ENCODE data around the gene KIAA1671. TPM values are rescaled to one million over a fixed set of nuclear protein-coding genes. Genes with fewer than 3 reads are reported as not detected.

KIAA1671 gene
- total RNA-seq, 1 donor from 2014 or later = 17.3 TPM

DNA sequence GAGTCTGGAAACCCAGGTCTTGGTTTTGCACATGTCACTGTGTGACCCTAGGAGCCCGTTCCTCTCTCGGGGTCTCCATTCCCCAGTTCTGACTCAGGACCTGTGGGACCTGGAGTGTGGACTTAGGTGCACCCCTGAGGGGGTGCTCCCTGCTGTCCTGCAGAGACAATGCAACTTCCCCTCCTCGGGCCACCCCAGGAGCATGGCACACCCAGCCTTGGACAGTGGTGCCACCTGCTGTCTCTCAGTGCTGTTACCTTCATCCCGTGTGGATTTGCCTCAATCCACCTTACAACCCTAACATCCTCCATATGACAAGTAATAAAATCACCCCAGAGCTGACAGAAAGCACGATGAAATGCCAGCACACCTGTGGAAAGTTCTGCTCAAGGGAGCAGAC, 219.6 kb downstream of the KIAA1671 start:
- H3K4me3 ChIP-seq = no peak overlapping the region
- H3K36me3 Mint-ChIP-seq = peaks cover 4% of the 10 kb centered on the region
- no peaks in the 10 kb centered on the region for H3K4me1 Mint-ChIP-seq
- TF ChIP-seq EZH2 (IDR thresholded peaks at IDR 0.05) (no peak), EZH2phosphoT487 (IDR thresholded peaks at IDR 0.05) (no peak), CTCF (IDR thresholded peaks at IDR 0.05) (peak; percentile 29)
- H3K4me1 ChIP-seq = no peaks in the 10 kb centered on the region
- no peaks in the 10 kb centered on the region for H3K36me3 ChIP-seq
- H3K4me3 Mint-ChIP-seq = no peak overlapping the region
- no peak for DNase-seq (ENCODE audit: low spot score)
- H3K27ac Mint-ChIP-seq = peak overlapping the region; percentile 50
- H3K79me2 ChIP-seq (ENCODE audit: low read depth) = no peaks in the 10 kb centered on the region
- H3K9me3 ChIP-seq (ENCODE audit: low read depth) = no peaks in the 10 kb centered on the region
- peaks cover 15% of the 10 kb centered on the region for H4K20me1 ChIP-seq (ENCODE audit: low read depth)
- H2AFZ ChIP-seq (replicated peaks) = no peak overlapping the region
- H3K27ac ChIP-seq = no peak overlapping the region
- peaks cover 6% of the 10 kb centered on the region for H3K27me3 Mint-ChIP-seq (ENCODE audit: insufficient read depth, low read depth)
- no peaks in the 10 kb centered on the region for H3K9me3 Mint-ChIP-seq
- H3K9ac ChIP-seq = no peak overlapping the region
- no peaks in the 10 kb centered on the region for H3F3A ChIP-seq (ENCODE audit: low read depth)
- H3K27me3 ChIP-seq = no peaks in the 10 kb centered on the region
- H3K4me2 ChIP-seq = no peak overlapping the region

- DNase-seq (ENCODE audit: low spot score) = no peak
- no peaks in the 10 kb centered on the region for H3K4me1 ChIP-seq
- H3K36me3 ChIP-seq = no peaks in the 10 kb centered on the region
- no peak overlapping the region for H2AFZ ChIP-seq (replicated peaks)
- Mint-ChIP-seq H3K36me3 (peaks cover 9% of the 10 kb centered on the region), H3K4me3 (no peak overlapping the region), H3K4me1 (no peaks in the 10 kb centered on the region), H3K9me3 (no peaks in the 10 kb centered on the region), H3K27ac (no peak overlapping the region), H3K27me3 (ENCODE audit: insufficient read depth, low read depth) (peaks cover 2% of the 10 kb centered on the region)
- H3K27me3 ChIP-seq = no peaks in the 10 kb centered on the region
- no peak overlapping the region for H3K9ac ChIP-seq
- no peaks in the 10 kb centered on the region for H3K9me3 ChIP-seq (ENCODE audit: low read depth)
- no peak overlapping the region for H3K4me3 ChIP-seq
- no peak for TF ChIP-seq CTCF (IDR thresholded peaks at IDR 0.05)
- no peak for TF ChIP-seq EZH2 (IDR thresholded peaks at IDR 0.05)
- TF ChIP-seq EZH2phosphoT487 (IDR thresholded peaks at IDR 0.05) = no peak
- H3K27ac ChIP-seq = no peak overlapping the region
- no peaks in the 10 kb centered on the region for H3K79me2 ChIP-seq (ENCODE audit: low read depth)
- H4K20me1 ChIP-seq (ENCODE audit: low read depth) = no peaks in the 10 kb centered on the region
- no peaks in the 10 kb centered on the region for H3F3A ChIP-seq (ENCODE audit: low read depth)
- H3K4me2 ChIP-seq = no peak overlapping the region
Observed at GRCh38 chr22:25174156-25174887, 221.8 kb downstream of the KIAA1671 start.

DNA sequence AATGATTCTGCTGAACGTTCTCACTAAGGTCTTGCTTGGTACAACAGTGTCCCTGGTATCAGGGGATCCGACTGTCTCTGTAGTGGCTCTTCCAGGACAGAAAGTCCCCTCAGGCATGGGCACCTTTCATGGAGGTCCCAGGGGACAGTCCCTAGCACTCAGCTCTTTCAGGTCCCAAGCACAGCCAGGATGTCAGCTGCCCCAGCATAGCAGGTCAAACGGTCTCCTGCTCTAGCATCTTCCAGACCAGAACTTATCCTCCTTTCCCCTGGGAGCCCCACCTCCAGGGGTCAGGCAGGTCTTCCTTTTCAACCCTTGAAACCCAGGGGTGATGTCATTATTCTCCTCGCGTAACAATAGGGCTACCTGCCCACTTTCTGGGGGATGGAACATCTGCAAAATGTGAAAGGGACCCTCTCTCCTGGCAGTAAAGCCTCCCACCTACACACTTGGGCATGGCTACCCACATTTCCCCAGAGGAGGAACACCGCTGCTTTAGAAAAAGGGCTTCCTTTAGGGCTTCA, 222.4 kb downstream of the KIAA1671 start:
- no peak for DNase-seq (ENCODE audit: low spot score)
- Mint-ChIP-seq H3K27me3 (ENCODE audit: insufficient read depth, low read depth) (peaks cover 2% of the 10 kb centered on the region), H3K27ac (no peak overlapping the region), H3K4me3 (no peak overlapping the region), H3K9me3 (peaks cover 3% of the 10 kb centered on the region), H3K36me3 (peaks cover 15% of the 10 kb centered on the region), H3K4me1 (no peaks in the 10 kb centered on the region)
- Histone ChIP-seq H3K4me1 (no peaks in the 10 kb centered on the region), H3K27me3 (no peaks in the 10 kb centered on the region), H3K9ac (no peak overlapping the region), H4K20me1 (ENCODE audit: low read depth) (no peaks in the 10 kb centered on the region), H3K4me2 (no peak overlapping the region), H2AFZ (replicated peaks) (no peak overlapping the region), H3F3A (ENCODE audit: low read depth) (no peaks in the 10 kb centered on the region), H3K4me3 (no peak overlapping the region), H3K36me3 (no peaks in the 10 kb centered on the region), H3K27ac (no peak overlapping the region), H3K9me3 (ENCODE audit: low read depth) (no peaks in the 10 kb centered on the region), H3K79me2 (ENCODE audit: low read depth) (no peaks in the 10 kb centered on the region)
- TF ChIP-seq CTCF (IDR thresholded peaks at IDR 0.05) (no peak), EZH2 (IDR thresholded peaks at IDR 0.05) (no peak), EZH2phosphoT487 (IDR thresholded peaks at IDR 0.05) (no peak)
